ENCODE measurements around the gene MYRFL.

GRCh38 chr12:69966409-69966808 lies 141.4 kb downstream of the MYRFL start:
- TF ChIP-seq, protein P1, sequence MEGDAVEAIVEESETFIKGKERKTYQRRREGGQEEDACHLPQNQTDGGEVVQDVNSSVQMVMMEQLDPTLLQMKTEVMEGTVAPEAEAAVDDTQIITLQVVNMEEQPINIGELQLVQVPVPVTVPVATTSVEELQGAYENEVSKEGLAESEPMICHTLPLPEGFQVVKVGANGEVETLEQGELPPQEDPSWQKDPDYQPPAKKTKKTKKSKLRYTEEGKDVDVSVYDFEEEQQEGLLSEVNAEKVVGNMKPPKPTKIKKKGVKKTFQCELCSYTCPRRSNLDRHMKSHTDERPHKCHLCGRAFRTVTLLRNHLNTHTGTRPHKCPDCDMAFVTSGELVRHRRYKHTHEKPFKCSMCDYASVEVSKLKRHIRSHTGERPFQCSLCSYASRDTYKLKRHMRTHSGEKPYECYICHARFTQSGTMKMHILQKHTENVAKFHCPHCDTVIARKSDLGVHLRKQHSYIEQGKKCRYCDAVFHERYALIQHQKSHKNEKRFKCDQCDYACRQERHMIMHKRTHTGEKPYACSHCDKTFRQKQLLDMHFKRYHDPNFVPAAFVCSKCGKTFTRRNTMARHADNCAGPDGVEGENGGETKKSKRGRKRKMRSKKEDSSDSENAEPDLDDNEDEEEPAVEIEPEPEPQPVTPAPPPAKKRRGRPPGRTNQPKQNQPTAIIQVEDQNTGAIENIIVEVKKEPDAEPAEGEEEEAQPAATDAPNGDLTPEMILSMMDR (IDR thresholded peaks at IDR 0.05; ENCODE audit: poor library complexity): no peak
- no peak for TF ChIP-seq EZH2 (IDR thresholded peaks at IDR 0.05; ENCODE audit: borderline replicate concordance)
- no peak for TF ChIP-seq EZH2phosphoT487 (IDR thresholded peaks at IDR 0.05; ENCODE audit: low read depth, severe bottlenecking, unreplicated experiment)

Data from hepatocyte (in vitro differentiated cells).